Measurements from ENCODE around the gene SEMG2.

SEMG2 gene

GRCh38 chr20:45229264-45230056 lies 8.3 kb downstream of the SEMG2 start:
- DNase-seq: no peak

DNA sequence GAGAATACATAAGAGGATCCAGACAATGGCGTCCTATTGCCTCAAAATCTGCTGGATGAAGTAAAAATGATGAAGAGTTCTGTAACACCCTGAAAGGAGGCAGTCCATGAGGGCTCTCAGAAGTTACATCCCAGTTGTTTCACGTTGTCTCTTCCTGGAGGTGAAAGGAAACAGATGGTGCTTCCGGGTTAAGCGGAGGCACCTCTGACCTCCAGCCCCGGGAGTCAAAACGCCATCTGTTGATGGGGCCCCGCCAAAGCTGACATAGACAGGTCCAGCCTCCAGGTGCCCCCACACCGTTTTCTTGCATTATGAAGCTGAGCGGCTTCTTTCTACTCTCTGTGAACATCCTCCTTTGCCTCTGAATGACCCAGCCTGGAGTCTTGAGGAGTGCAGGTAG lies 9.5 kb downstream of the SEMG2 start:
- DNase-seq: no peak

- no peak for DNase-seq
Measured at GRCh38 chr20:45235995-45236394, 14.8 kb downstream of the SEMG2 start.

DNA sequence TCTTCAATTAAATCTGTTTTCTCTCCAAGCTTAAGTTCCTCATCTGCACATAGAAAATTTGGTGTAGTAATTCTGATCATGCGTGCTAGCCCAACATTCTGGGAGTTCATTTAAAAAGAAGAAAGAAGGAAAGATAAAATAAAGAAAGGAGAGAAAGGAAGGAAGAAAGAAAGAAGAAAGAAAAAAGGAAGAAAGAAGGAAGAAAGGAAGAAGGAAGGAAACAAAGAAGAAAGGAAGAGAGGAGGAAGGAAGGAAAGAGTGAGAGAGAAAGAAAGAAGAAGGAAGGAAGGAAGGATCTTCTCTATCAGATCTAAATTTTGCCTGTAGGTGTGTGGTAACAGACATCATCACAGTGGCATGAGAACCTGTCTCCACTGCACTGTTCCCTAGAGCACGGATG lies 17.0 kb downstream of the SEMG2 start:
- DNase-seq: no peak

GRCh38 chr20:45246109-45246508 lies 24.9 kb downstream of the SEMG2 start:
- DNase-seq: no peak

- no peak for DNase-seq
Measured at GRCh38 chr20:45247865-45248264, 26.7 kb downstream of the SEMG2 start.

GRCh38 chr20:45248609-45249008 lies 27.4 kb downstream of the SEMG2 start:
- DNase-seq: no peak

DNA sequence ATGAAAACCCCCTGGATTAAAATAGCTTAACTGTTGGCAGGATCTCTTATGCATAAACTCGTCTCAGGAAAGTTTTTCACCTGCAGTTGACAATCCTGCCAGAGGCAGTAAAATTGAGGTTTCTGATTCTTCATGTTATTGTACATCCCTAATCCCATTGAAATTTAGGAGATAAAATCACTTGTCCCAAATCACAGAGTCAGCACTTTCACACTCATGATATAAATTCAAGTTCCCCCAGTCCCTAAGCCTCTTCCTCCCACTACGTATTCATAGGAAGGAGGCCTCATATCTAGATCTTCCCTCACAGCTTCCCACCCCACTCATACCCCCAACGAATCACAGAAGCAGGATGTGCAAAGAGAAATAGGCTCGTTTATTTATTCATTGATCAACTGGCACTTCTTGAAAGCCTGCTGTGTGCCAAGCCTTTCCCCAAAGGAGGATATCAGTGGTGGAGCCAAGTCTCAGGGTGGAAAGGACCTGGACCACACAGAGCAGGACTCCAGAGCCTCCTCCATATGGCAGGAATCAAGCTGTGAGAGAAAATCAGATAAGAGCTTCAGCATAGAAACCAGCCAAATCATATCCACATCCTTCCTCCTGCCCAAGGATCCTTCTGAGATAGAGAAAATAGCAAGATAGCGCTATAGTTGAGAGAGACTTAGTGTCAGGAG lies 30.8 kb downstream of the SEMG2 start:
- DNase-seq: no peak

DNA sequence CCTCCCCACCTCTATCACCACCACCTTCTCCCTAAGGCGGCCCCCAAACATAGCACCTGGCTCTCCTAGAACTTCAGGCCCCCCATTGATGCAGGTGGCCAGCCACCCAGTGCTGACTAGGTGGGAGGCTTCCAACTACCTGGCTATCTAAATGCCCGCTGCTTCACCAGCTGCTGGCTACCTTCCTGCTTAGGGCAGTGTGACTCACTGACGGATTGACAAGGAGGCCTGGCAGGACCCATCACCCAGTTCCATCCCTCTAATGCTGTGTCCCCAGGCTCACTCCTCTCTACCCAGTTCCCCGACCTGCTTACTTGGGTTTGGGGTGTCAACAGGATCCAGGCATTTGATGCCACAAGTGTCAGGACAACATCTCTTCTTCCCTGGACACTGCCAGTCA lies 32.1 kb downstream of the SEMG2 start:
- DNase-seq: no peak

- DNase-seq: no peak
Measured at GRCh38 chr20:45254383-45255262, 33.5 kb downstream of the SEMG2 start, which contains the start of gene SLPI. TSS of gene SLPI (minus strand) at chr20:45254564. CDS start at chr20:45254543, 21 bp downstream.

GRCh38 chr20:45257161-45257560 lies 36.0 kb downstream of the SEMG2 start:
- DNase-seq: no peak

DNA sequence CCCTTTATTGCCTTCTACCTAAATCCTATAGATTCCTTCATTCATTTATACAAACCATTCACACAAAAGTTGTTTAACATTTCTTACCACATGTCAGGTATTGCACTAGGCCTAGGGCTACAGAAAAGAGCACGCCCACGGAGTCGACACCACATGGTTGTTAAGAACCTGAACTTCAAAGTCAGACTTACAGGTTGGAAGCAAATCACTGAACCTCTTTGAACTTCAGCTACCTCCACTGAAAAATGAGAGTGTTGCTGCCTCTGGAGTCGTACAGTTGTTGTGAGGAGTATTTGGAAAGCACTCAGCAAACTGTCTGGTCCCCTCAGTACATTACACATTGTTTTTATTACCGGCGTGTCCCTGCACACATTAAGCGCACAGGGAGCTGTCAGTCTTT lies 36.5 kb downstream of the SEMG2 start:
- no peak for DNase-seq

DNA sequence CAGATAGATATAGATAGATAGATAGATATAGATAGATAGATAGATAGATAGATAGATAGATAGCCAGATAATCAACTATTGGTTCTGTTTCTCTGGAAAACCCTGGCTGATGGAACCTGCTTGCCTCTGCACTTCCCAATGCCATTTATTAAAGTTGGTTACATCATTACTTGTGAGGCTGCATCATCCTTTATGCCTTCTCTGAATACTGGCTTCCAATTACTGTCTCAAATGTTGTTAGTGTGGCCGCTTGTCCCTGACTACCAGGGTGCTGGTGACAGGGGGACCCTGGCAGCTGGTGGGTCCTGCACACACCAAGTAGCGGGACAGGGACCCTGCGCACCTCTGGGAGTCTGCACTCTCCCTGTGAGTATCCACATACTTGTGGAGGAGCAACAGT lies 37.1 kb downstream of the SEMG2 start:
- DNase-seq: no peak

DNA sequence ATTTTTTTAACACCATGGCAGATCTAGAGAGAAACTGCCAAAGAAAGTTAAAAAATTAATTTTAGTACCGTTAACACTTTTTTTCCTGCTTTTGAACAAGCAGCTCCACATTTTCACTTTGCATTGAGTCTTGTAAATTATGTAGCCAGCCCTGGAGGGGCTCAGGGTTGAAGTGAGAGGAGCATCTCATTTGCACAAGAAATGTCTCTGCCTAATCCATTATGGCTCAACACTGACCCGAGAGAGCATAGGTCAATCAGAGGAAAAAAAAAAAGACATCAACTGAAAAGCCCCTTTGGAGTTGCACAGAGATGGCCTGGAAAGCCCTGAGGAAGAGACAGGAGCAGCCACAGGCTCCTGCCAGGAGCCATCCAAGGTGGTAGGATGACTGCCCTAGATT lies 37.5 kb downstream of the SEMG2 start:
- DNase-seq: no peak

DNA sequence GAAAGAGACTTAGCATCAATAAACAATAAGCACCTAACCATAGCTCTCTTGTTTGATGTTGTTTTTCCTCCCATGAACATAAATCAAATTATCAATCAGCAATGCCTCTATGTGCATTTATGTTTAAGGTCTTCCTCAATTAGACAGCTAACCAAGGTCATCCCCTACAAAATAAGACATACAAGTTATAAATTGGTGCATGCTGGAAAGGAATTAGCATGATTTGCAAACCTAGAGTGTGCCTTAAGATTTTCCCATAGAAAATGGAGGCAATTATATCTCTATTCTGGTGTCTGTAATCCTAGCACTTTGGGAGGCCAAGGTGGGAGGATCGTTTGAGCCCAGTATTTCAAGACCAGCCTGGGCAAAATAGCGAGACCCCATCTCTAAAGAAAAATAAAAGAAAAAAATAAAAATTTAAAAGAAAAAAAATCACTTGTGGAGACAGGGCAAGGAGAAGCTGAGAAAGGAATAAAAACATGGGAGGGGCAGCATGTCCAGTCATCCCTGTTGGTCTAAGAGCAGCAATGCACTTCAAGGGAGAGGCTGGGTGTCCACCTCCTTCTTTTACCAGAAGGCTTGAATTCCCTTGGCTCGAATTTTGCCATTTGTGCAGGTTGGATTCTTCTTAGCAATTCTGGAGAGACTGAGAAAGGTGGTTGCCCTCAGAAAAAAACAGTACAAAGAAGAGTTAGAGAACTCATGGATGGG lies 42.5 kb downstream of the SEMG2 start:
- DNase-seq: no peak

DNA sequence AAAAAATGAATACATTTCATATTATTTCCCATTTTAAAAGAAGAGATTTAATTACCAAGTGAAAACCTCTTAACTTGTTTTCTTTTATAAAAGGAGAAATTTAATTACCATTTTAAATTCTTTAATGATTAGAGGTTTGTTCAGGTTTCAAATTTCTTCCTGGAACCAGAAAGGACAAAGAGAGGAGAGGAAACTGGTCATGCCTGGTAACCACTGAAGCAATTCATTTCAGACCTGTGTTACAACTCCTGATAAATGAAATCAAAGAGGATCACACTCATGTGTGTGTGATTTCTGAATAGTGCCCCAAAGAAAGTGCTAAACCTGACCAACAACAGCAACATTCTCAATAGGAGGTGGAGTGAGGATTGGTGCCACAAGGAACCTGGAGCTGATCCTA lies 45.8 kb downstream of the SEMG2 start:
- DNase-seq: no peak

GRCh38 chr20:45268531-45268930 lies 47.4 kb downstream of the SEMG2 start:
- DNase-seq: no peak

DNA sequence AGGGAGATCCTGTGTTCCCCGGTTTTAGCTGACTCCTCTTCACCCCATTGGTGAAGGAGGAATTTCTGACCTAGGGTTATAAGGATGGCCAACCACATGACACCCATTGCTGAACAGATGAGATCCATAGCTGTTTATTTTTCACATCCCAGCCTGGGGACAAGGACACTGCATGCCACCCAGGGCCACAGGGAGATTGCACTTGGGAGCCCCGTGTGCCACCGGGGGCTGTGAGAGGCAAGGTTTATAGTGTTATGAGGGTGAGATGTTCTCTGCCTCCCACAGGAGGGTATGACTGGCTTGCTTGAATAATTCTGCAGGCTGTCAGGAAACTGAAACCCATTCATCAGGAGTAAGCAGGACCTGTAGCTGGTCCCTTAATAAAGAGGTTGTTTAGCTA lies 47.9 kb downstream of the SEMG2 start:
- no peak for DNase-seq

DNA sequence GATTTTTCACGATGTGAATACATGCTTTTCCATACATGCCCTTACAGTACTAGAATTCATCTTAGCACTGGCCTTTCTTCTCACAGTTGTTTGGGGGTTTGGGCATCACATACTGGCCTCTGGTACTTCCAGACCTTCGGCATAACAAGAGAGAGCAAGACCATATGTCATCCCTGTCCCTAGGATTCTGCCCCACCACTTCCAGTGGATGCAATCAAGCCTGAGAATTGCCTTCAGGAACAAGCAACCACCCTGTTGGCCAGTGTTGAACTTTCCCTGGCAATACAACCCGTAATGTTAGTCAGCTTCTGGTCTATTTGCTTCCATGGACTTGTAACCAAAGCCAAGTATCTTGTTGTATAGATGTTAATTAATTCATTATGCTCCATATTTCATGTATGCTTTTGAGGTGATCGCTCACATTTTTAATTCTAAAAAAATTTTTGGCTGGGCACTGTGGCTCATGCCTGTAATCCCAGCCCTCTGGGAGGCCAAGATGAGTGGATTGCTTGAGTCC lies 48.6 kb downstream of the SEMG2 start:
- no peak for DNase-seq
